Activated CD4-positive, alpha-beta T cell treated with anti-CD3 and anti-CD28 coated beads, Interleukin-2, amount 50 U/mL, for 16 hours (primary cell): ENCODE results near the gene LONP1.
"Not testable (repeated sequence)": the region's sequence is repeated elsewhere in the genome, so short reads cannot be mapped to it uniquely, and the experiment has no call there.

Experiments used
- DNase-seq: peaks from one replicate; pipeline ENCODE4 v3.0.0-alpha.2; 2020

LONP1 gene

GRCh38 chr19:5707576-5708575 lies 12.1 kb downstream of the LONP1 start:
- DNase-seq = no peak

GRCh38 chr19:5706876-5707573 lies 12.9 kb downstream of the LONP1 start:
- no peak for DNase-seq

- no peak for DNase-seq
Observed at GRCh38 chr19:5705552-5705951, 14.4 kb downstream of the LONP1 start.

- DNase-seq = no peak
Observed at GRCh38 chr19:5703819-5704818, 15.8 kb downstream of the LONP1 start.

DNA sequence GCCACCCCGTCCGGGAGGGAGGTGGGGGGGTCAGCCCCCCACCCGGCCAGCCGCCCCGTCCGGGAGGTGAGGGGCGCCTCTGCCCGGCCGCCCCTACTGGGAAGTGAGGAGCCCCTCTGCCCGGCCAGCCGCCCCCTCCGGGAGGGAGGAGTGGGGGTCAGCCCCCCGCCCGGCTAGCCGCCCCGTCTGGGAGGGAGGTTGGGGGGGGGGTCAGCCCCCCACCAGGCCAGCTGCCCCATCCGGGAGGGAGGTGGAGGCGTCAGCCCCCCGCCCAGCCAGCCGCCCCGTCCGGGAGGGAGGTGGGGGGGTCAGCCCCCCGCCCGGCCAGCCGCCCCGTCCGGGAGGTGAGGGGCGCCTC lies 17.9 kb downstream of the LONP1 start:
- not testable (repeated sequence) for DNase-seq

DNA sequence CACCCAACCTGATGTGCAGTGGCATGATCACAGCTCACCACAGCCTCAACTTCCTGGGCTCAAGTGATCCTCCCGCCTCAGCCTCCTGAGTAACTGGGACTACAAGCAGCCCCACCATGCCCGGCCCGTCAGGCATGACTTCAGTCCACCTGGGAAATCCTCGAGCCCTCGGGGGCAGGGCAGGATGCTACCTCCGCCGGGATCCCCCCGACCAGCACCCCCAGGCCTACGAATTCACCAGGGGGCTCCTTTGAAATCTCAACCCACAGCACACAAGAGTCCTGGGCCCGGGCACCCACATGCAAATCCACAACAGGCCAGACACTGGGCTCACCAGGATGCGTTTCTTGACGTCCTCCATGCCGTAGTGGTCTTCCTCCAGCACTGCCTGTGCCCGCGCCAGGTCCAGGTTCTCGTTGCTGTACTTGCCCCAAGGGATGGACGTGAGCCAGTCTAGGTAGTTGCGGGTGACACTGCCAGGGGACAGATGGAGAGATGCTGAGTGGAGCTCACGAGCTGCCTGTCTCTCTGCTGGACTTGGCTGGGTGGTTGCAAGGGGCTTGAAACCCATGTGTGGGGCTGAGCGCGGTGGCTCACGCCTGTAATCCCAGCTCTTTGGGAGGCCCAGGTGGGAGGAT lies 19.4 kb downstream of the LONP1 start:
- DNase-seq = no peak

DNA sequence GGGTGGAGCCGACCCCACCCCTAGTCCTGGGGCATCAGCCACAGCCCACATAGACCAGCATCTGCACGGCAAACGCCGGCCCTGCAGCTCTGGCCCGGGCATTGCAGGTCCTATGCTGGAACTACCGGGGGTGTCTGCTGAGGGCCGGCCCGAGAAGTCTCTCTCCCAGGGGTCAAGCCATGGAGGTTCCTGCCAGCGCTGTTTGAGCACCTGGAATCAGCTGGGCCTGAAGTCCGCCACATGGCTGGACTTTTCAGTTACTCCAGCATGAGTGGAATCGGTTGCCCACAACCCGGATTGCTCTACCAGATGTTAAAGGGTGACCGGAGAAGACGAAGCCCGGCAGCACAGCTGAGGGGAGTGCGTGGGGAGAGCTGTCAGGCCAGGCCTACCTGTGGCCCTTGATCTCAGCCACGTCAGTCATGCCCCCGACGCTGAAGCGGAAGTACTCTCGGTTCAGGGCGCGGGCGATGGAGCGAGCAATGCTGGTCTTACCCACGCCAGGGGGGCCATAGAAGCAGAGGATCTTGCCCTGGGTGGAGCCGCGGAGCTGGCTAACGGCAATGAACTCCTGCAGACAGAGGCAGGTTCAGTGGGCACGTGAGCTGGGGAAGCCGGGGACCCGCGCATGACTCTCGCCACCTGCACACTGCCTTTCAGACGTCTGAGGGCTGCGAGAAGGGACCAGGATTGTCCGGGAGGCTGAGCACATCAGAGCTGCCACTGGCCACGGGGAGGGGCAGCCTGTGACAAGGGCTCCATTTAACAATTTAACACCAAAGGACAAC lies 21.1 kb downstream of the LONP1 start:
- no peak for DNase-seq

GRCh38 chr19:5697890-5698634 lies 21.9 kb downstream of the LONP1 start:
- no peak for DNase-seq

DNA sequence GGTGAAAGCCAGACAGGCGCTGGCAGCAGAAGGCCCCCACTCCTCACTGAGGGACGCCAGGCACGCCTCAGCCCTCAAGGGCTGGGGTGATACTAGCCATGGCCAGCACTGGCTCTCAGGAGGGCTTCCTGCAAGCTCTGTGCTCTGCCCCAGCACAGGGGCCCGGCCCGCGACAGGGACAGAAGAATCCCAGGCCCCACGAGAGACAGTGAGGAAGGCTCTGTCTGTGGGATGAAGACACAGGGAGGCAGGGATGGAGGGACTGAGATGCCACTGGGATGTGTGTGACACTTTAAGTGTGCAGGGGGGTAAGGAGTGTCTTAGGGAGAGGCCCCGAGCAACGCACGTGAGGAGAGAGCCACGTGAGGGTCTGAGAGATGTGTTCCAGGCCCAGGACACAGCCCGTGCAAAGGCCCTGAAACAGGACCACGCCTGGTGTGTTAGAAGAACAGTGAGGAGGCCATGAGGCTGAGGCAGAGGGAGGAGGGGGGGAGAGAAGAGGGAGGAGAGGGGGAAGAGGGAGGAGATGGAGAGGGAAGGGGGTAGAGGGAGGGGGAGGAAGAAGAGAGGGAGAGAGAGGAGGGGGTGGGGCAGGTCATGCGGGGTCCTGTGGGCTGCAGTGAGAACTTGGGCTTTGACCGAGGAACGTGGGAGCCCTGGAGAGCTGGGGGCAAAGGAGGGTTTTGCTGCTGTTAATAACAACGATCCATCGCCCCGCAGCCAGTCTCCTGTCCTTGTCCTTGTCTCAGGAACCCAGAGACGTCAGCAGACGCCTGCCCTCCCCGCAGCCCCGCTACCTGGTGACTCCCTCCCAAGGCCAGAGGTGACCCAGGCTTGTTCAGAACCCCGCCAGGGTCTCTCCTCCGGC lies 22.7 kb downstream of the LONP1 start:
- no peak for DNase-seq

DNA sequence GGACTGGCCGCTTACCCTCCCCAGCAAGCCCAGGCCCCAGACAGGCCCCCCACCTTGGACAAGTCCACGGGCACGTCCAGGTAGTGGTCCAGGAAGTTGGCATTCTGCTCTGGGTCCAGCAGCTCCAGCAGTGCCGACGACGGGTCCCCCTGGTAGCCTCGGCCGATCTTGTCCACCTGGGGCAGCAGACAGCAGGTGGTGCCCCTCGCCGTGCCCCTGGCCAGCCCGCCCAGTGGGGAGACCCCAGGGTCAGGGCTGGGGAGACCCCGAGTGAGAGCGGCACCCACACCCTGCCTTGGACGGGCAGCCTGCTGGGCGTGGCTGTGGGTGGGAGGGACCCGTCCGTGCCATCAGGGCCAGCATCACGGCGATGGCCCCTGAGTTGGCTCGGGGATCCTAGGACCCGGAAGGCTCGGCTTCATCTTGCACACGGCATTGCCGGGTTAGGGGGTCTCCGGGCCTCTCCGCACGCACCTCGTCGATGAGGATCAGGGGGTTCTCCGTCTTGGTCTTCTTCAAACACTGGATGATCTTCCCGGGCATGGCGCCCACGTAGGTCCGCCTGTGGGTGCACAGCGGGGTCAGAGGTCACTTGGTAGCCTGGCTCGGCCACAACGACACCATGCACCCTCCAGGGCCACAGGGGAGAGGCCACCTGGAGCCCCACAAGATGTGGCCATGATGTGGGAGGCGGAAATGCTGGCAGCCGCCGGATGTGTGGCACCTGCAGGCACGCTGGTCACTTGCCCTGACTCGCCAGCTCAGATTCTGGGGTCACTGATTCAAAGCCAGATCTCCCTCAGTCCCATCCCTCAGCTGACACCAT lies 23.5 kb downstream of the LONP1 start:
- no peak for DNase-seq

- no peak for DNase-seq
Observed at GRCh38 chr19:5695649-5696195, 24.2 kb downstream of the LONP1 start.

DNA sequence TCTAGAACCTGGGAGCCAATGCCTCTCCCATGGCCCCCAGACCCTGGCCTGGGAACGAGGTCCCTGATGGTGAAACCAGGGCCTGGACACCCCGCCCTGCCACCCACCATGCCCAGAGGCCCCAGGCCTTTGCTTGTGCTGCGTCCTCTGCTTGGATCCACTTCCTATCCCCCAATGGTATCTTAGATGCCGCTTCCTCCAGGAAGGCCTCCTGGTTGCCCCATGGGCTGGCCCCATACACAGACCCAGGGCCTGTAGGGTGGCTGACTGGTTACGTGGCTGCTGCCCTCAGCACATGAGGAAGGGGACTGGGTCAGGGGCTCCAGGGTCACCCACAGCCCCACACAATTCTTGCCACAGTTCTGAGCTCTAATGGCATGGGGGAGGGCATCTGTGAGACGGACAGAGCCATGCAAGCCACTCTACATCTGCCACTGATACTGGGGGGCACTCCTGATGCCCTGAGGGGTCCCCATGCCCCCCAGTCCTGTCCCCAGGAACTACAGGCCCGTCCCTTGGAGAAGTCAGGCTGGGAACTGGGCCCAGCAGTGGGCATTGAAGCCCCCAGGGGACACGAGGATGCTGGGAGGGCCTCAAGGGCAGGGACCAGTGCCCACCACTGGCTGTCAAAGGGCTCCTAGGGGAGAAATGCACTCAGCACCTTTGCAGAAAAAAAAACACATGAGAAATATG lies 24.8 kb downstream of the LONP1 start:
- no peak for DNase-seq

DNA sequence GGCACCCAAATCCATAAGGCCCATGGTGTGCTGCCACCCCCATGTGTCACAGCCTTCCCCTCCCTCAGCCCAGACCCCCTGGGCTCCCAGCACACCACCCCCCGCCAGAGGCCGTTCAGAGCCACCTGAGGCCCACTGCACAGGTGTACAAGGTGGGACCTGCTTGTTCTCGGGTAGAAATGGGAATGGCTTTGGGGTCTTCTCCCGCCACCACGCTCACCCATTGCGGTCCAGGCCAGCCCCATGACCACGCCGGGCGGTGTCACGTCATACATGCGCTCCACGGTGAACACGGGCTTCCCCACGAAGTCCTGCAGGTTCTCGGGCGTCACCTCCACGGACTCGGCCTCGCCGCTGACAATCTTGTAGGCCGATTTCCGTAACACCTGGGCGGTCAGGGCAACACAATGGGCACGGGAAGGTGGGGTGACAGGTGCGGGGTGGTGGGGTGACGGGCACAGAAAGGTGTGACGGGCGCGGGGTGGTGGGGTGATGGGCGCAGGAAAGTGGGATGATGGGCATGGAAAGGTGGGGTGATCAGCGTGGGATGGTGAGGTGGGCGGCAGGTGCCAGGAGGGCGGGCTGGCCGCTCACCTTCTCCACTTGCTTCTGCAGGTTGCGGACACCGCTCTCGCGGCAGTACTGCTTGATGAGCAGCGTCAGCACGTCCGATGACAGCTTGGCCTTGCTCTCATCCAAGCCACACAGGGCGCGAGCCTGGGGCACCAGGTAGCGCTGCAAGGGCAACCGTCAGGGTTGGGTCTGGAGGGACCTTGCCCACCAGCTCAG lies 25.6 kb downstream of the LONP1 start:
- DNase-seq = no peak

- DNase-seq = peak; percentile 17
Observed at GRCh38 chr19:5693195-5694166, 26.5 kb downstream of the LONP1 start.

- no peak for DNase-seq
Observed at GRCh38 chr19:5692723-5693194, 27.2 kb downstream of the LONP1 start.
